K562 treated with DMSO at 1 percent for 48 hours (cell line): ENCODE results near the gene ZBBX. TPM values are rescaled to one million over a fixed set of nuclear protein-coding genes. Genes with fewer than 3 reads are reported as not detected.

Experiments
- total RNA-seq: library from RNA; unstranded; fragments of 300-600 nt; gene quantifications from 2 replicates; pipeline ENCODE4 v1.2.3, GENCODE V29; 2022; ENCODE audit warnings: low replicate concordance; ENCODE audit errors: extremely low read depth

Gene ZBBX, protein sequence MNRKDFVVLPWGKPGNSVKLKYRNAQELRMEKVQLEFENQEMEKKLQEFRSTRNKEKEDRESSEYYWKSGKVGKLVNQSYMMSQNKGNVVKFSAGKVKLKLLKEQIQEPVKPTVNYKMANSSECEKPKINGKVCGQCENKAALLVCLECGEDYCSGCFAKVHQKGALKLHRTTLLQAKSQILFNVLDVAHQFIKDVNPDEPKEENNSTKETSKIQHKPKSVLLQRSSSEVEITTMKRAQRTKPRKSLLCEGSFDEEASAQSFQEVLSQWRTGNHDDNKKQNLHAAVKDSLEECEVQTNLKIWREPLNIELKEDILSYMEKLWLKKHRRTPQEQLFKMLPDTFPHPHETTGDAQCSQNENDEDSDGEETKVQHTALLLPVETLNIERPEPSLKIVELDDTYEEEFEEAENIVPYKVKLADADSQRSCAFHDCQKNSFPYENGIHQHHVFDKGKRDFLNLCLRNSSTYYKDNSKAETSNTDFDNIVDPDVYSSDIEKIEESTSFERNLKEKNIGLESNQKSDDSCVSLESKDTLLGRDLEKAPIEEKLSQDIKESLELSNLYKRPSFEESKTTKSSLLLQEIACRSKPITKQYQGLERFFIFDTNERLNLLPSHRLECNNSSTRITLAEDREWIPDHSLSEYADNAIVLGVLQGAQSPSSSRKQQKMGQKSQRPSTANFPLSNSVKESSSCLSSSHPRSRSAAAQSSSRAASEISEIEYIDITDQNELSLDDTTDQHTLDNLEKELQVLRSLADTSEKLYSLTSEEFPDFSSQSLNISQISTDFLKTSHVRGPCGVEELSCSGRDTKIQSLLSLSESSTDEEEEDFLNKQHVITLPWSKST
- total RNA-seq: not detected in 2 replicates

DNA sequence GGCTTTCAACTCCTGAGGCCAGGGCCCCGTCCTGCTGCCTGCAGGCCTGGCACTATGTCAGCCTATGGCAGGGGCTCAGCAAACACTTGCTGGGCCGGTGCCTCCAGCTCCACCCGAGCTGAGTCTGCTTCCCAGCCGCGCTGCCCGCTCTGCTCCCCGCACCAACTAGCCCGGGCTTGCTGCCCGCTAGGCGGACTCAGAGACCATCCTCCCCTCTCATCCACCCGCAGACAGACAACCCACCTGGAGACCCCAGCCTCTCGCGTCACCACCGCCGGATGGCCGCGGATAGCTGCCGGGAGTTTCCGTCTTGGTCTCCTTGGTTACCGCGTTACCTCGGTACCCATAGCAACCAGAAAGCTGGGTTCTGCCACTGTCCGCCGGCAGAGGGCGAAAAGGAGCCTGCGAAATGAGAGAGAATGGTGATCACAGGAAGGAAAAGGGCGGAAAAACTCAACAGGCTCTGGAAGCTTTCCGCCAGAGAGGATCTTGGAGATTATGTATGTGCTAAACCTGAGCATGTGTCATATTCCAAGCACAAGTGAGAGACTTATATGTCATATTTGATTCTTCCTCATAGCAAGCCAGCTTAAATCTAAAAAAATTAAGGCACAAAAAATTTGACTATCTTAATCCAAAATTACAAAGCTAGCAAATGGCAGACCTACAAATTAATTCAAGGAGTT, at the start of gene ZBBX:
Gene ZBBX (minus strand): TSS at position 294 of the 686 bp plus-strand sequence. CDS start 7,396 bp downstream, outside the sequence.

Other genes starting within 250 kb of the ZBBX start
- gene SERPINI2, start 93.7 kb upstream of the ZBBX start, total RNA-seq: not detected in 2 replicates